HG03460 (cell line): ENCODE measurements around the gene DCUN1D5.

ENCODE experiments used
- ATAC-seq: cut with Tn5 transposase; IDR thresholded peaks from one replicate; pipeline ENCODE4 v1.9.1; 2021; ENCODE audit not compliant: unreplicated experiment

Gene DCUN1D5

DNA sequence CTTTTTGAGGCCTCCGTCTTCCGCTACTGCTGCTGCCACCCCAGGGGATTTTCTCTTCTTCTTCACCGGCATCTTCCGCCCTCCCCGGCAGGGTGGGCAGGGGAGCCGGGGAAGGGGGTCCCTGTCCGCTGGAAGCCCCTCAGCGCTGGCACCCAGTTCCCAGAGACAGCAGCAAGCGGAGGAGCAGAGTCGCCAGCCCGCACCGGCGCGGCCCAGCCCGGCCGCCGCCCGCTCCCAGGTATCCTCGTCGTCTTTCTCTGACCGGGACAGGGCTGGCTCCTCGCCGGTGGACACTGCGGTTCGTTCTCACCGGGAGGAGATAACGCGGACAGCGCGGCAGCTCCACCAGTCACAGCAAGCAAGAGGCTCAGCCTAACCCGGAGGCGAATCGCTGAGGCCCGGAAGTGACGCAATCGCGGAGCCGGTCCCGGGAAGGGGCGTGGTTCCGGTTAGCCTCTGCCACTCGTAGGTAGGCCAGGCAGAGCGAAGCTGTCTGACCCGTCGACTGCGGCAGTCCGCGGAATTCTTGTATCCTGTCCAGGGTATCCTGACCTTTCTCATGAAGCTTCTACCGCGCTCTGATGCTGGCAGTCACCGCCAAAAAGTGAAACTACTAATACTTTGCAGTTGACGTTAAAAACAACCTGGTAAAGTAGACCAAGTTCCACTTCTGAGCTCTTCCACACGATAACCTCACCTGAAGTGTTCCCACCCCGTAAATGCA lies at the start of gene DCUN1D5:
DCUN1D5 (minus strand) TSS at position 360 of the 724 bp plus-strand sequence; CDS start at position 72, 288 bp downstream.
- peak; percentile 99 for ATAC-seq

DNA sequence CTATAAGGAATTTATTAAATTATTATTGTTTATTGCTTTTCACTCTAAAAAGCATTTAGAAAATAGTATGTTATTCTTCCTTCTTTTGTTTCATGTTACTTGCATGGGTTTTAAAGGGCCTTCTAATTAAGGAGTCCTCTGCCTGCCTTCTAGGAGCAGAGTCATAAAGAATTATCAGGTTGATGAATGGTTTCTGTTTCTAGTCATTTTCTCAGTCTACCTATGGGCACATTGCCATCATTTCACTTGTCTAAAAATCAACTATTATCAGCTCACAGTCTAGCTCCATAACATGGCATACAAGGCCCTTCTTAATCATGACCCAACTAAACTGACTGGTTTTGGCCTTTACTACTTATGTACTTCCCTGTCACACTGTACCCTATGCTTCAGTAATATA lies 33.5 kb upstream of the DCUN1D5 start:
- no peak for ATAC-seq

DNA sequence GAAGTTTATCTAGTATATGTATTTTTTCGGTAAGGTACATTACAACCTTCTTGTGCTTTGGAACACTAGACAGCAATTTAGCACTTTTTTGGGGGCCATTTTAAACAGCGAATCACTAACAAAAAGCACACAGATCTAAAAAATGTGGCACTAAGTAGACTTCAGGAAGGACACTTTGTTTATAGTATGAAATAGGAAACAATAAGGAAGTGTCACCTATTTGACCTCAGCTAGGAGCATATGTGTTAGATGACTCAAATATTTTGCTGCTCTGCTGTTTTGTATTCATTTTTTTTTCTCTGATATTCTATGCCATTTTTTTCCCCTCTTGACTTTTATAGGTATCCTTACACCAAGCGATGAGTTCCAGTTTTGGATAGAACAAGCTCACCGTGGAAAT lies 22.9 kb upstream of the DCUN1D5 start:
- ATAC-seq, result no peak

DNA sequence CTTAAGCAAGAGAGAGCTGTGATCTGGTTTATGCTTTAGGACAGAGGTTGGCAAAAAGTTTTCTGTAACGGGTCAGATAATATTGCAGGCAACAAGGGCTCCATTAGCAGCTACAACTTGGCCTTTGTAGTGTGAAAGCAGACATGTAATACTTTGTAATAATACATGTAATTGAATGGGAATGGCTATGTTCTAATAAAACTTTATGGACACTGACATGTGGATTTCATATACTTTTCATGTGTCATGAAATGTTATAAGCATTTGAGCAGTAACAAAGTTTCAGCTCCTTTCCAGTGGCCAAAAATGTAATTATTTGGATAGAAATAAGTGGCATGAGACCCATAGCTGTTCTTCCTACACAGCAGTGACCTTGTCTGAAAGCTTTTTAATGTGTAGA lies 20.4 kb upstream of the DCUN1D5 start:
- no peak for ATAC-seq

DNA sequence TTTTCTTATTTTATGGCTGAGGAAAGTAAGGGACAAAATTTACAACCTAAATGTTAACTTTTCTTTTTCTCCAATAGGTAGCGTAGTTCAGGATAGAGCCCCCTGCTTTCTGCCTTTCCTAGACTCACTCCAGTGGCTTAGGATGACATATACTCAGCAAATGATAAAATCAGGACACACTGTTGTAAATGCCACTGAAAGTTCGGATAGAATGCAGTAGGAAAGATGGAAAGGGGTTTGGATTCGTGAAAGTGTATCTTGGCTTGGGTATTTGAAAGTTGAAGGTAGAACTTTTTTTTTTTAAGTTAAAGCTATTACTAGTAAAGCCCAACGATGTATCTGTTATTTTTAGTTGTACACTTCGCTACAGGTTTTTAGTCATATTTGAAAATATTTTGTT lies 19.4 kb upstream of the DCUN1D5 start:
- no peak for ATAC-seq

DNA sequence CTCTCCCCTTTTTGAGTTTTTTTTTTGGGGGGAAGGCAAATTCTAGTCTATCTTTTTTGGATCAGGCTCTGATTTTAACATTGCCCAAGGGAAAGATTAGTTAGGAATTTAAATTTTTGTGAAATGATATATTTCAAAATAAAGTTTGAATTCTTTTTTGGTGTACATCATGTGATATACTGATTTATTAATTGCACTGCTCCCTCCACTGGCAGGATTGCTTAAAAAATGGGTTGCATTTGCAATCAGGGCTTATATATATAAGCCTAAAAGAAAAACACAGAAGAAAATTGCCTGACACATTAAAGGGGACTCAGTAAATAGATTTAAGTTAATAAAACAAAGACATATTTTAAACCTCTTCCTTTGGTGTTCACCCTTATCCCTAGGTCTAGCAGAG lies 18.4 kb upstream of the DCUN1D5 start:
- no peak for ATAC-seq

DNA sequence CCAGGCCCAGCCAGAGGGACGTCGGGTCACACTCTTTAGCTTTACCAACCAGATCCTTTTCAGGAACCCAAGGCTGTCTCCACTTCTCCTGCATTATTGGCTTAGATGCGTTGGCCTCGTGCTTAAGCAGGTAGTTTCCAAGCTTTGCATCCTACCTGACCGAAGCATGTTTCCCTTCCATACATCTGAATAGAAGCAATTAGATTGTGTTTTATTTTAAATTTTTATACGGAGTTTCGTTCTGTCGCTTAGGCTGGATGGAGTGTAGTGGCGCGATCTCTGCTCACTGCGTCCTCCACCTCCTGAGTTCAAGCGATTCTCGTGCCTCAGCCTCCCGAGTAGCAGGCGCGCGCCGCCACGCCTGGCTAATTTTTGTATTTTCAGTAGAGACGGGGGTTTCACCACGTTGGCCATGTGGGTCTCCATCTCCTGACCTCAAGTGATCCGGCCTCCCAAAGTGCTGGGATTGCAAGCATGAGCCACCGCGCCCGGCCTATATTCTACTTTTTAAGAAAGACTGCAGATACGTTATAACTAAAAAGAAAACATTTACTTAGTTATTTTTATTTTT lies 17.9 kb upstream of the DCUN1D5 start:
- peak; percentile 10 for ATAC-seq

DNA sequence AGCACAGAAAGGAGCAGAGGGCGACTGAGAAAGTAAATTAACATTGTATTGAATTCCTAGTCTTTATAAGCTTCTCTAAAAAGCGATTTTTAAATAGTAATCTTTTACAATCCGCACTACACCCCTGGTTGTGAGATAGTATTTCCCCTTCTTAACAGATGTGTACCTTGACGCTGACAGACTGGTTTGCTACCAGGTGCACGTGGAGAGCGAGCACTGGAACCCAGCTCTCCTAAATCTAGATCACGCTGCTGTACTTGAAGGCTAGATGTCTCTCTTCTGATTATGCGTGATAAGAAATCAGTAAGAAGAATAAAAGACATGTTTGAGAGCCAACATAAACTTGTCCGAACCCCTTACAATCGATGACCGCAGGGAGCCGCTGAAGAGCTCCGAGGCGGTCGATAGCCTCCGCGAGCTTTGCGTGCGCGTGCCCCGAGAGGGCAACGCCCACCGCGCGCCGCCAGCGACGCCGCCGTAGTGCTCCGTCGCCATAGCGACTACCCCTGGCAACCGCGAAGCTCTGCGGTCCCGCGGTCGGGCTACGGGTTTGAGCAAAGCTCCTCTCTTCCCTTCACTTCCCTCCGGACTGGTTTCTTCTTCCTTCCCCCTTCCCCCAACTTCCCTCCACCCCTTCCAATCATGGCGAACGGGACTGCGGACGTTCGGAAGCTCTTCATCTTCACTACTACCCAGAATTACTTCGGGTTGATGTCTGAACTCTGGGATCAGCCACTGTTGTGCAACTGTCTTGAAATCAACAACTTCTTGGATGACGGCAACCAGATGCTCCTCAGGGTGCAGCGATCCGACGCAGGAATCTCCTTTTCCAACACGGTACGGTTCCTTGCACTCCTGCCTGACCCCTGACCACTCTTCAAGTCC lies 17.2 kb upstream of the DCUN1D5 start, which contains the start of gene DYNC2H1:
DYNC2H1 (plus strand) TSS at position 494 of the 885 bp plus-strand sequence; CDS start at position 643, 149 bp downstream.
- ATAC-seq, result peak; percentile 100

DNA sequence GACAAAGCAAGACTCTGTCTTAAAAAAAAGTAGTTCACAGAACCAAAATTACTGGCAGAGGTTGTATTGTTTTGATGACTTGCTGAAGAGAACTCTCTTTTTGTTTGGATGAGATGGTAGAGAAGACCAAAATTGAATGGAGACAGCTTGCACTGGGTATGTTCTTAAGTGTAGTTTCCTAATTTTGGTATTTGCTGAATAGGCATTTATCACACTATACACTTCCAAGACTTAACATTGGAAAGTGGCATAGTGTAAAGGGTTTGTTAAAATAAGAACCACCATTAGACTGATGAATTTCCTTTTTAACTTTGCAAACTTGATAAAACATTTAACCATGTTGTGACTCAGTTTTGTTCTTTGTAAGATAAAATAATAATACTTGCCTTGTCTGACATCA lies 5.3 kb upstream of the DCUN1D5 start:
- no peak for ATAC-seq

DNA sequence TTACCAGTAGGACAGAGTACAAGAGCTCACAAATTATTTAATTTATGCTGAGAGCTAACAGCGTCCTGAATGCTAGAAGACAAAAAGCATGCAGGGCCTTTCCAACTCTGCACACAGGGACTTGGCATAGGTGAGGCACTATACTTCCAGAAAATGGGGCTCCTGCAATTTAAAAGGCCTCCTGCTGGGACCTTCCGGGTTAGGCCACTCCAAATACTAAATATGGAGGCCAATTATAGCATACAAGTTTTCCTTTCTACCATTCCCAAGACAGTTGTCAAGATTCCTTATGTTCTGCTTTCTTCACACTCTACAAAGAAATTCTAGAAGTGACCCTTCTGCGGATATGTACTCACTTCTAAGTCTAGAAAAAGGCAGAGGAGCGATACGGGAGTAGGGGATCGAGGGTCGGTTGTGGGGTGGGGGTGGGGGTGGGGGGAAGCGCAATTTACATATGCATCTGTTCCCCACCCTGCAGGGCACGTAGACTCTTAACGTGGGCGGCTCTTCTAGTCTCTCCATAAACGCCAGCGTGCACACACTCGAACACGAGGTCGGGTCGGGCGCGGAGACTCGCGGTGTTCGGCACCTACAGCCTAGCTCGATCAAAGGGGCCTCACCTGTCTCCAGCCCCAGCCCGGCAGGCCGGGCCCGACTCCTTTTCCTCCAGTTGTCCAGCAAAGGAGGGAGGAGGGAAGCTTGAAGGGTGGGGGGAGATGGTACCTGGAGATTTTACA lies 728 bp downstream of the DCUN1D5 start:
- peak; percentile 49 for ATAC-seq

DNA sequence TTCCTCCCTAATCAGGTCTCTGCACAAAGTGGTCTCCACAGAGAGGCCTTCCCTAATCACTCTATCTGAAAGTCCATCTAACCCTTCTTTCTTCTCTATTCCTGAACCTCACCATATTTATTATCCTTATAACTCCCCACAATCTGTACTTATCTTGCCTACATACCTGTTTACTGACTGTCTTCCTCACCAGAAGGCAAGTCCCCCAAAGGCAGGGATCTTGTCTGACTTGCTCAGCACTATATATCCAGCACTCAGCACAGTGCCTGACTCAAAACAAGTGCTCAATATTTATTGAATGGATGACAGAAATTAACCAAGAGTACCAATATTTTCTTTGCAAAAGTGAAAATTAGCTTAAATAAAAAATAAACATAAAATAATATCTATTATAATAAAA lies 5.5 kb downstream of the DCUN1D5 start:
- no peak for ATAC-seq

DNA sequence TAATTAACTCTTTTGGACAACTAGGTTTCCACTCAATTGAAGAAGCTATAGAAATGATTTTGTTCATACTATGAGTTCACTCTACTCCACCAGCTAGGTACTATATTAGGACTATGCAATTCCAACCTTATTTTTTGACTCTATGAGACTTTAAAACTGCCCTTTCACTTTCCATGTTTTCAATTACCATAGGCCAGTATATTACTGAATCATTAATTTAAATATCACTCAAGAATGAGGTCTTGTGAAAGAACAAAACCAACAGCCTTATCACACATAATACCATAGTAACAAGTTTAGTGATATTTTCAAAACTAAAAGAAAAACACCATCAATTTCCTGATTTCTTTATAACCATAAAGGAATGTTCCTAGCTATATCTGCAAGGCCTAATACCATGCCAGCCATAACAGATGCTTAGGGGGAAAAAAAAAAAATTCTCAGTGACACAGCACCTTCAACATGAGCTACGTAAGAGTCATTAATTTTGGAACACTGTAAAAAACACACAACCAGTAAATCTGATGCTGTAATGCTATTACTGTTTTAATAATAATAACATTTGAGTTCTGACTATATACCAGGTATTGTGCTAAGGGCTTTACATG lies 6.1 kb downstream of the DCUN1D5 start:
- no peak for ATAC-seq

DNA sequence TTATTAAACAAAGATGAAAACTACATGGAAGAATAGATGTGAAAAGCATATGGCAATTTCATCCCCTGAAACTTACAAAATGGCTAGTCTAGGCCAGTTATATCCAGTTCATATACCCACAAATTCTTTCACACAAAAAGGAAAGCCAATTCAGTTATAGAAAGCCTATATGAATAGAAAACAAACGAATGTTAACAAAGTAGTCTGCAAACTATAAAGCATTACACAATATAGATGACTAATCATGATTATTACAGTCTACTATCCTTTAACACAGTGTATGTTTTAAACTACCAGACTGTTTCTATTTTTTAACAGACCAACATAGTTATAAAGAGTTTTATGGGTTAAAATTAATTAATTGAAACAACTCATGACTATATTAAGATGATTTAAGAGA lies 12.1 kb downstream of the DCUN1D5 start:
- ATAC-seq, result no peak

DNA sequence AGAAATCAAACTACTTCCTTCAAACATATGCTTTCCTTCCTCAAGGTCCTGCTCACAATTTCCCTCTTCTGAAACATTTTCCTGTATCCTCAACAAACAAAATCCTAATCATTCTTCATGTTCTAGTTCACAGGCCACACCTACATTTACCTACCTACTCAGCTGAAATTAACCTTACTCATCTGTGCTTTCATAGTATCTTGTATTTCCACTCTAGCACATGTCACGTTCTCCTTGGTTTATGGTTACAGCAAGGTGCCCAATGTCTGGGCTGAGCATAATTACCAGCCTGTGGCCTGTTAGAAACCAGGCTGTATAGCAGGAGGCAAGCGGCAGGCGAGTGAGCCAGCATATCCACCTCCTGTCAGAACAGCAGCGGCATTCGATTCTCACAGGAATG lies 13.2 kb downstream of the DCUN1D5 start:
- ATAC-seq, result no peak

DNA sequence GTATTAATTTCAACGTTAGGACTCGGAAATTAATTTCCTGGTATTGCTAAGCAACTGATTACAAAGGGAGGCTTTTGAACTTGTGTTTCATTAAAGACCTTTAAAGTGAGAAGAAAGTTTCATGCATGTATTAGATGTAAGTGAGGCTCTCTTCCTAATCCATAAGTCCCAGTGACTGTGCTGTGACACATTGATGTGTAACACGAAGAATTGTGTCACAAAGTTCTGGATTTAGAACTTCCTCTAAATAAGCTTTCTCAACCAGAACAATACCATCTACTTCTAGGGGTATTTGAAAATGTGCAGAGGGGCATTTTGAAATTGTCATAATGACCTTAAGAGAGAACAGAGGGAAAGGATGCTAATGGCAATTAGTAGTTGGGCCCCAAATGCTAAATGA lies 14.4 kb downstream of the DCUN1D5 start:
- no peak for ATAC-seq

DNA sequence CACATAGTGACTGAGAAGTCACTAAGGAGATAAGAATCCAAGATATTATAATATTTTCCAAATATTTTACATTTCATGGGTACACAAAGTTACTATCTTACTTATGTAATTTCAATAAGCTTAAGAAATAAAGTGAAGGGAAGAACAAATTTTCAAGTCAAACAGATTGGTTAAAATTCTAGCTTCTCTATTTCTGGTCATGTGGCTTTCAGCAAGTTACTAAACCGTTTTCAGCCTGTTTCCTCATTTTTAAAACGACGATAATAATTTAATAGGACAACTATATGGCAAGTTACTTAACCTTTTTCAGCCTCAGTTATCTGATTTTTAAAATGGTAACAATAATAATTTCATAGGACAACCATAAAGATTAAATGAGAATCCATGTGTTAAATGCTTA lies 15.6 kb downstream of the DCUN1D5 start:
- no peak for ATAC-seq

DNA sequence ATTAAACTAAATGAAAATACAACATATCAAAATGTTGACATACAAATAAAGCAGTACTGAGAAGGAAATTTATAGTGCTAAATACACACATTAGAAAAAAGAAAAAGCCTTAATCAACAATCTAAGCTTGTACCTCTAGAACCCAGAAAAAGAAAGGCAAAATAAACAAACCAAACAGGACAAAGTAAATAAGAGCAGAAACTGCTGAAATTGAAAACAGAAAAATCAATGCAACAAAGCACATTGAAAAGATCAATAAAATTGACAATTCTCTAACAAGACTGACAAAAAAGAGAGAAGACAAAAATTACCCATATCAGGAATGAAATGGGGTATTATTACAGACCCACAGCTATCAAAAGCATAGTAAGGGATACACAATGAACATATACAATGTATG lies 21.0 kb downstream of the DCUN1D5 start:
- no peak for ATAC-seq

DNA sequence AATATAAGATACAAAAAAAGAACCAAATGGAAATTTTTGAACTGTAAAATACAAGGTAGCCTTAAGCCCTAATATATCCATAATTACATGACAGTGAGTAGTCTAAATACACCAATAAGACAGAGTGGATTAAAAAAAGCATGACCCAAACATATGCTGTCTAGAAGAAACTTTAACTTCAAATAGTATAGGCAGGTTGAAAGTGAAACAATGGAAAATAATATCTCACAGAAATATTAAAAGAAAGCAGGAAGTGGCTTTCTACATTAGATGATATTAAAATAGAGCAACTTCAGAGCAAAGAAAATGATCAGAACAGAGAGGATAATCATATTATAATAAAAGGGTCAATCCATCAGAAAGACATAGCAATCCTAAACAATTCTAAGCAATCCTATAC lies 21.8 kb downstream of the DCUN1D5 start:
- ATAC-seq, result no peak

DNA sequence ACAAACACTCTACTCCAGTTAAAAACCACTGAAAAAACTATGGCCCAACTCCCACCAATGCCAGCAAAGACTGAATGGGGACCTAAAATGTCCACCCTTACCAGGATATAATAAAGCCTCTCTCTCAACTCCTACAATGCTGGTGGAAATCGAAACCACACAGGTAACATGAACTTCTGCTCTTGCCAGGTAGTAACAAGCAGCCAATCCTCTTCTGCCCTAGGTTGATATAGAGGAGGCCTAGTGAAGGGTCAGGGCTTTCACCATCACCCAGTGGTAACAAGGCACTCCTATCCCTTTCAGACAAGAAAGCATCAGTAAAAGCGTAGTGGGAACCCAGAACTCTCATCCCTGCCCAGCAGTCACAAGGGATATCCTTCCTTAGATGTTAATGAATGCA lies 22.6 kb downstream of the DCUN1D5 start:
- no peak for ATAC-seq

DNA sequence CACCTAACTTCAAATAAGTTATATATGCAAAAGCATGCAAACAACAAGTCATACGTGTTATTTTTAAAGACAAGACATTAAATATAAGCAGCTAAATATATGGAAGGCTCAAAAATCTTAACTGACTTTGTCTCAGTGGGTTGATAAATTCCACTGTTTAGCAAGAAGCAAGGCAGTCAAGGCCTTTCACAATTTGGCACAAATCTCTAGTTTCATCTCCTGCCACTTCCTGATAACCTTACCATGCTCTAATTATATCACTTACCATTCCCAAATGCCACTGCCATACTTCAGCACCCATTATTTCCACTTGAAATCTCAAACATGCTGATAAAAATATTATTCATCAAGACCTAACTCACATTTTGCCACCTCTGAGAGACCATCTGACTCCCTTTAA lies 24.8 kb downstream of the DCUN1D5 start:
- ATAC-seq, result no peak

DNA sequence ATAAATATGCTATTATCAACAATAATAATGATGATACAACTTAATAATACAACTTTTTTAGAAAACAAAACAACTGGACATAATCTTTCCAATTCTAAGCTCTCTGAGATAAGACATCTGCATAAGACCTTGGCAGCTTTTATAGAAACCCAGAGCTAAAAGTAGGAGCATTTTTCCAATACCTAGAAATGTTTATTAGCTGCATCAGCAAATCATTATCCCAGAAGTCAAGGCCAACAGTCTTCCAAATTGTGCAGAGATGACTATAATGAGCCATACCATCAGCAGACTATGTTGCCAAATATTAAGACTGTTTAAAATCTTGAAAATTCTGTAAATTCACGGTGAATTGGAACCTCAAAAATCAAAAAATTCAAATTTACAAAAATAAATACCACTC lies 30.3 kb downstream of the DCUN1D5 start:
- no peak for ATAC-seq
